Trophoblast cell (in vitro differentiated cells and primary cell): ENCODE measurements around the gene FN1.

Source experiments
- DNase-seq, 2 donors: peaks; one replicate each; pipeline ENCODE4 v3.0.0-alpha.2; 2016
- H2AFZ ChIP-seq: 2 replicates; pipeline ENCODE4 v1.6.1; 2013; ENCODE audit warnings: low read length, moderate library complexity, mild to moderate bottlenecking; ENCODE audit not compliant: insufficient read depth, poor library complexity
- H2AK5ac ChIP-seq: 2 replicates; pipeline ENCODE4 v1.6.1; 2013; ENCODE audit warnings: mild to moderate bottlenecking, low read length
- H2BK120ac ChIP-seq: 2 replicates; pipeline ENCODE4 v1.6.1; 2013; ENCODE audit warnings: low read length, mild to moderate bottlenecking, moderate library complexity; ENCODE audit not compliant: insufficient read depth, poor library complexity
- H2BK12ac ChIP-seq: 2 replicates; pipeline ENCODE4 v1.6.1; 2013; ENCODE audit warnings: mild to moderate bottlenecking, low read length, moderate library complexity
- H2BK5ac ChIP-seq: 2 replicates; pipeline ENCODE4 v1.6.1; 2013; ENCODE audit warnings: low read length, low read depth, moderate library complexity, mild to moderate bottlenecking; ENCODE audit not compliant: poor library complexity
- H3K14ac ChIP-seq: 2 replicates; pipeline ENCODE4 v1.6.1; 2013; ENCODE audit warnings: mild to moderate bottlenecking, low read length
- H3K18ac ChIP-seq: 2 replicates; pipeline ENCODE4 v1.6.1; 2013; ENCODE audit warnings: mild to moderate bottlenecking, low read length
- H3K23ac ChIP-seq: 2 replicates; pipeline ENCODE4 v1.6.1; 2013; ENCODE audit warnings: low read length
- H3K27ac ChIP-seq: 2 replicates; pipeline ENCODE4 v1.5.1; 2013; ENCODE audit warnings: low read depth, mild to moderate bottlenecking, inconsistent platforms, low read length, moderate library complexity
- H3K27me3 ChIP-seq: 2 replicates; pipeline ENCODE4 v1.6.1; 2013; ENCODE audit warnings: inconsistent platforms, mild to moderate bottlenecking, low read length, moderate library complexity; ENCODE audit not compliant: insufficient read depth
- H3K36me3 ChIP-seq, 2 experiments: 1 replicate in 1 of 2; 2 replicates in 1 of 2; pipeline ENCODE4 v1.6.1; 2013; ENCODE audit warnings: low read length in 2 of 2, mild to moderate bottlenecking in 2 of 2, moderate library complexity in 1 of 2; ENCODE audit not compliant: insufficient read depth in 2 of 2, control insufficient read depth in 1 of 2
- H3K4ac ChIP-seq: 2 replicates; pipeline ENCODE4 v1.6.1; 2013; ENCODE audit warnings: low read depth, mild to moderate bottlenecking, low read length, moderate library complexity
- H3K4me1 ChIP-seq, 2 experiments: 1 replicate in 1 of 2; 2 replicates in 1 of 2; pipeline ENCODE4 v1.6.1; 2013; ENCODE audit warnings: low read length in 2 of 2, mild to moderate bottlenecking in 2 of 2, moderate library complexity in 1 of 2; ENCODE audit not compliant: insufficient read depth in 2 of 2, control insufficient read depth in 1 of 2
- H3K4me2 ChIP-seq: 2 replicates; pipeline ENCODE4 v1.6.1; 2013; ENCODE audit warnings: inconsistent platforms, mild to moderate bottlenecking, low read length, moderate library complexity
- H3K4me3 ChIP-seq: 2 replicates; pipeline ENCODE4 v1.5.1; 2013; ENCODE audit warnings: mild to moderate bottlenecking, low read depth, low read length, inconsistent platforms
- H3K79me1 ChIP-seq: one replicate; pipeline ENCODE4 v1.6.1; 2013; ENCODE audit warnings: low read length
- H3K79me2 ChIP-seq: 2 replicates; pipeline ENCODE4 v1.6.1; 2013; ENCODE audit warnings: low read length, mild to moderate bottlenecking; ENCODE audit not compliant: control insufficient read depth, insufficient read depth, poor library complexity
- H3K9ac ChIP-seq: 2 replicates; pipeline ENCODE4 v1.6.1; 2013; ENCODE audit warnings: mild to moderate bottlenecking, low read length
- H3K9me3 ChIP-seq: 2 replicates; pipeline ENCODE4 v1.6.1; 2013; ENCODE audit warnings: low read depth, mild to moderate bottlenecking, control low read depth, inconsistent platforms, low read length; ENCODE audit not compliant: insufficient read depth
- H4K12ac ChIP-seq: 2 replicates; pipeline ENCODE4 v1.6.1; 2013; ENCODE audit warnings: low read depth, mild to moderate bottlenecking, low read length, moderate library complexity
- H4K8ac ChIP-seq: 2 replicates; pipeline ENCODE4 v1.6.1; 2013; ENCODE audit warnings: low read depth, mild to moderate bottlenecking, low read length, moderate library complexity
- H4K91ac ChIP-seq: one replicate; pipeline ENCODE4 v1.6.1; 2013; ENCODE audit warnings: low read depth, mild to moderate bottlenecking, low read length, moderate library complexity
- WGBS: extraction: QIAGEN DNeasy Blood & Tissue Kit; methylation state at CpG from one replicate; pipeline ENCODE4 v1.1.7; 2013; ENCODE audit warnings: missing lambda C conversion rate; ENCODE audit not compliant: insufficient read length, insufficient coverage; ENCODE audit errors: extremely low coverage; 5-methylcytosine and 5-hydroxymethylcytosine counted together

FN1 gene

DNA sequence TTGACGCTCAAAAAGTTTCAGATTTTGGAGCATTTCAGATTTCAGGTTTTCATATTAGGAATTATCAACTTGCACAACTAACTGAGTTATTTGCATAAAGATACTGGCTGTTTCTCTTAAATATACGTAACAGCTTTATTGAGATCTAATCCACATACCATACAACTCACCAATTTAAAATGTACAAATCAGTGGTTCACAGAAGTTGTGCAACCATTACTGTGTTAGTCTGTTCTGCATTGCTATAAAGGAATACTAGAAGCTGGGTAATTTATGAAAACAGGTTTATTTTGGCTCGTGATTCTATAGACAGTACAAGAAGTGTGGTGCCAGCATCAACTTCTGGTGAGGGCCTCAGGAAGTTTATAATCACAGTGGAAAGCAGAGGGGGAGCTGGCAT, 115.8 kb downstream of the FN1 start:
- no peak for DNase-seq
- Histone ChIP-seq H2AFZ (no peak overlapping the region), H4K8ac (no peak overlapping the region), H4K12ac (no peak overlapping the region), H3K4me3 (no peak overlapping the region), H3K23ac (no peak overlapping the region), H3K14ac (no peak overlapping the region), H3K9ac (no peak overlapping the region), H3K4me2 (no peak overlapping the region), H3K9me3 (no peaks in the 10 kb centered on the region), H3K18ac (no peak overlapping the region), H3K79me2 (peaks cover 3% of the 10 kb centered on the region), H3K4me1 (peaks cover 5 to 6% of the 10 kb centered on the region in 2 experiments), H2AK5ac (no peak overlapping the region), H2BK120ac (no peak overlapping the region), H3K4ac (no peak overlapping the region), H2BK5ac (no peak overlapping the region), H3K27ac (no peak overlapping the region), H3K36me3 (peaks cover 23 to 24% of the 10 kb centered on the region in 2 experiments), H3K27me3 (no peaks in the 10 kb centered on the region), H4K91ac (no peak overlapping the region), H3K79me1 (peaks cover 2% of the 10 kb centered on the region), H2BK12ac (no peak overlapping the region)
- WGBS: no CpG with 5 or more reads among the region's 3 CpGs

DNA sequence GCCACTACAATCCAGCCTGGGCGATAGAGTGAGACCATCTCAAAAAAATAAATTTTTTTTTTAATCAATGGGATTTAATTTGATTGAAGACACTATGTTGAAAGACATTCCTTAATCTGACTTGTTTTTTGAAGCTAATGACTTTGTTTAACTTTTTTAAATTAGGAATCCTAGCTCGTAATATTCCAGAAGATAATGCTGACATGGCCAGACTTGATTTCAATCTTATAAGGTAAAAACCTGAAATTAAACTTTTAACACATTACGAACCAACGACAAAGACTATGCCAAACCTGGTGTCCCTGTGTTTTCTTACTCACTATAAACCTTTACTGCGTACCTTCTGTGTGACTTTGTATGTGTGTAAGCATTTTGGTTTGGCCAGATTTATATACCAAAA, 116.4 kb downstream of the FN1 start:
- Histone ChIP-seq H3K4me2 (no peak overlapping the region), H4K91ac (no peak overlapping the region), H3K4me1 (peaks cover 7 to 8% of the 10 kb centered on the region in 2 experiments), H3K4ac (no peak overlapping the region), H3K9ac (no peak overlapping the region), H2BK12ac (no peak overlapping the region), H2BK120ac (no peak overlapping the region), H3K36me3 (peaks cover 23 to 24% of the 10 kb centered on the region in 2 experiments), H2AFZ (no peak overlapping the region), H3K9me3 (no peaks in the 10 kb centered on the region), H3K23ac (no peak overlapping the region), H3K27ac (no peak overlapping the region), H3K79me1 (peaks cover 4% of the 10 kb centered on the region), H3K14ac (no peak overlapping the region), H3K18ac (no peak overlapping the region), H4K12ac (no peak overlapping the region), H3K4me3 (no peak overlapping the region), H4K8ac (no peak overlapping the region), H3K27me3 (no peaks in the 10 kb centered on the region), H2BK5ac (no peak overlapping the region), H3K79me2 (peaks cover 5% of the 10 kb centered on the region), H2AK5ac (no peak overlapping the region)
- DNase-seq: no peak
- no CpG with 5 or more reads among the region's 5 CpGs for WGBS

DNA sequence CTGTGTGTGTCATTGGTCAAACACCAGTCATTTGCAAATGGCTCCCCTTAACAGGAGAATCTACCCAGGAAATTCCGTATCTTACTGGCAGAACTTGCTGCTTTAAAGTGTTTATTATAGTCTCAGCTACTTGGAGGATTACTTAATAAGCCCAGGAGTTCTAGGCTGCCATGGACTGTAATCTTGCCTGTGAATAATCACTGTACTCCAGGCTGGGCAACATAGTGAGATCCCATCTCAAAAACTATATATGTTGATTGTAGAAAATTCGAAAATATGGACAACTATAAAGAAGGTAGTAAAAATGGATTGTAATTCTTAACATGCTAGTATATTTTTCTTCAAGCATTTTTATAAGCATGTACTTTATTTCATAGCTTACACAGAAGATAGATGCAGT, 119.5 kb downstream of the FN1 start:
- Histone ChIP-seq H2AFZ (no peak overlapping the region), H3K79me2 (peaks cover 13% of the 10 kb centered on the region), H3K23ac (no peak overlapping the region), H3K36me3 (peaks cover 15 to 17% of the 10 kb centered on the region in 2 experiments), H3K4me3 (no peak overlapping the region), H3K4ac (no peak overlapping the region), H3K27ac (no peak overlapping the region), H2BK12ac (no peak overlapping the region), H4K12ac (no peak overlapping the region), H3K4me2 (no peak overlapping the region), H3K9me3 (no peaks in the 10 kb centered on the region), H2BK120ac (no peak overlapping the region), H3K79me1 (peaks cover 17% of the 10 kb centered on the region), H3K18ac (no peak overlapping the region), H2BK5ac (no peak overlapping the region), H3K14ac (no peak overlapping the region), H4K91ac (no peak overlapping the region), H2AK5ac (no peak overlapping the region), H3K27me3 (no peaks in the 10 kb centered on the region), H3K4me1 (peaks cover 10 to 13% of the 10 kb centered on the region in 2 experiments), H3K9ac (no peak overlapping the region), H4K8ac (no peak overlapping the region)
- no CpG with 5 or more reads among the region's 2 CpGs for WGBS
- DNase-seq: no peak

DNA sequence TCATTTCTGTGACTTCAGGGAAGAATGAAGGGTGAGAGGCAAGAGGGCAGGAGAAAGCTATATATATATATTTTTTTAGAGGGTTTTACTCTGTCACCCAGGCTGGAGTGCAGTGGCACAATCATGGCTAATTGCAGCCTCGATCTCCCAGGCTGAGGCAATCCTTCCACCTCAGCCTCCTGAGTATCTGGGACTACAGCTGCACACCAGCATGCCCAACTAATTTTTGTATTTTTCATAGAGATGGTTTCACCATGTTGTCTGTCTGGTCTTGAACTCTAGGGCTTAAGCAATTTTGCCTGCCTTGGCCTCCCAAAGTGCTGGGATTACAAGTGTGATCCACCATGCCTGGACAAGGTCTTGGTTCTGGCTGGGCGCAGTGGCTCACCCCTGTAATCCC, 120.6 kb downstream of the FN1 start:
- no peaks in the 10 kb centered on the region for H3K27me3 ChIP-seq
- peak overlapping the region; percentile 11 for H2BK120ac ChIP-seq
- no peak overlapping the region for H2AFZ ChIP-seq
- no CpG with 5 or more reads among the region's 2 CpGs for WGBS
- peak overlapping the region; percentile 35 for H4K8ac ChIP-seq
- H4K91ac ChIP-seq: peak overlapping the region; percentile 88
- H2BK5ac ChIP-seq: peak overlapping the region; percentile 22
- H3K4me1 ChIP-seq: peaks cover 10 to 13% of the 10 kb centered on the region in 2 experiments
- peak overlapping the region; percentile 61 for H3K18ac ChIP-seq
- H3K9ac ChIP-seq: no peak overlapping the region
- H3K36me3 ChIP-seq: peaks cover 10 to 11% of the 10 kb centered on the region in 2 experiments
- H3K4ac ChIP-seq: peak overlapping the region; percentile 78
- H3K9me3 ChIP-seq: no peaks in the 10 kb centered on the region
- H2BK12ac ChIP-seq: peak overlapping the region; percentile 65
- no peak overlapping the region for H3K23ac ChIP-seq
- H2AK5ac ChIP-seq: peak overlapping the region; percentile 12
- H3K79me1 ChIP-seq: peaks cover 17% of the 10 kb centered on the region
- peak overlapping the region; percentile 82 for H3K14ac ChIP-seq
- H3K27ac ChIP-seq: peak overlapping the region; percentile 78
- no peak overlapping the region for H3K4me3 ChIP-seq
- peak; percentile 54 to 68 for DNase-seq
- peak overlapping the region; percentile 41 for H3K4me2 ChIP-seq
- peaks cover 13% of the 10 kb centered on the region for H3K79me2 ChIP-seq
- H4K12ac ChIP-seq: no peak overlapping the region
